HEK293 (cell line): ENCODE results near the gene GTF3C1.

ENCODE experiments used
- ATF2 ChIP-seq: fragments of 450-650 bp; formaldehyde crosslinking; IDR thresholded peaks from 2 replicates; pipeline ENCODE4 v1.5.1; 2016; ENCODE audit warnings: missing biosample characterization, missing genetic modification characterization, low read depth
- HOXD13 ChIP-seq: sonication (generic); formaldehyde crosslinking; IDR thresholded peaks from 2 replicates; pipeline ENCODE4 v1.8.0; 2022; ENCODE audit warnings: missing genetic modification reagents, borderline replicate concordance
- ZNF248 ChIP-seq: fragments of 450-650 bp; formaldehyde crosslinking; IDR thresholded peaks from 2 replicates; pipeline ENCODE4 v1.5.1; 2017; ENCODE audit warnings: missing biosample characterization, missing genetic modification characterization
- ZNF558 ChIP-seq: fragments of 450-650 bp; formaldehyde crosslinking; IDR thresholded peaks from 2 replicates; pipeline ENCODE4 v1.5.1; 2016; ENCODE audit warnings: missing biosample characterization, missing genetic modification characterization
- ZNF561 ChIP-seq: fragments of 450-650 bp; IDR thresholded peaks from 2 replicates; pipeline ENCODE4 v1.5.1; 2018; ENCODE audit warnings: missing biosample characterization, missing genetic modification characterization, borderline replicate concordance
- ZNF623 ChIP-seq: fragments of 450-650 bp; formaldehyde crosslinking; IDR thresholded peaks from 2 replicates; pipeline ENCODE4 v1.5.1; 2016; ENCODE audit warnings: missing biosample characterization, missing genetic modification characterization

DNA sequence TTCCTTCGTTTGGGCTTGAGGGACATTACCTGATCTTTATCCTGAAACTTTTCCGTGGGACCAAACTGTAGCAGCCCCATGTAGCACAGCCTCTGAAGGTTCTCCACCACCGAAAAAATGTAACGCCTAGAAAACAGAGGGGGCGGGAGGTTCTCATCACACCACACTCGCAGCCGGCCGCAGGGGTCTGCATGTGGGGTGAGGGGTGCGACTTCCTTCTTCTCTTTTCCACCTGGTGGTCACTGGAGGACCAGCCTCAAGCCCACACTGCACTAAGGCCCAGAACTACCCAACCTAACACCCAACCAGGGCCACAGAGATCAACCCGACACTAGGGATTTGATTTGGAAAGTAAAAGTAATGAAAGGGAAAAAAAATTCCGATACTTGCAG lies 57.1 kb downstream of the GTF3C1 start:
- TF ChIP-seq HOXD13 (CRISPR knock-in tag), result no peak
- no peak for TF ChIP-seq ZNF248
- no peak for TF ChIP-seq ZNF623
- TF ChIP-seq ZNF561, result no peak
- TF ChIP-seq ATF2 (tag by site-specific recombination), result no peak
- TF ChIP-seq ZNF558 (tag by site-specific recombination), result no peak
